Endothelial cell of umbilical vein (primary cell): ENCODE results near the gene PPP1R7. TPM values are rescaled to one million over a fixed set of nuclear protein-coding genes. Genes with fewer than 3 reads are reported as not detected.

Experiments
- BruUV-seq: library from RNA; stranded (reverse); fragments of 400-500 nt; replicated peaks from 2 replicates; lab custom pipeline; 2021; lab: Mats Ljungman, UMichigan
- CTCF ChIA-PET: fragments of 300-600, 350-600 bp; sonication (Branson Sonifier 250); formaldehyde crosslinking; loops from one replicate; lab custom pipeline; 2021; ENCODE audit warnings: antibody characterized with exemption, inconsistent platforms; lab: Charles Lee
- POLR2A ChIA-PET: fragments of 300-600, 350-600 bp; sonication (Branson Sonifier 250); formaldehyde crosslinking; loops from one replicate; lab custom pipeline; 2021; ENCODE audit warnings: antibody characterized with exemption, inconsistent platforms; lab: Charles Lee
- DNase-seq: peaks from one replicate; pipeline ENCODE4 v3.0.0-alpha.2; 2011; ENCODE audit warnings: low read depth, low spot score
- FAIRE-seq: peaks from 2 replicates; lab custom pipeline; 2011; peaks lifted over from hg19 to GRCh38; lab: Jason Lieb, UNC
- H2AFZ ChIP-seq: 2 replicates; pipeline ENCODE4 v1.6.0; 2012; ENCODE audit warnings: low read depth, low read length, control low read depth, inconsistent platforms
- H3K27ac ChIP-seq: 2 replicates; pipeline ENCODE4 v1.5.1; 2011; ENCODE audit warnings: low read depth, mild to moderate bottlenecking, control low read depth, low read length, moderate library complexity; ENCODE audit not compliant: insufficient read depth
- H3K27me3 ChIP-seq, 2 experiments: 2 replicates each; pipeline versions ENCODE4 v1.6.0 to v1.6.1; 2011; ENCODE audit warnings: low read length in 2 of 2, mixed read lengths in 1 of 2; ENCODE audit not compliant: control insufficient read depth in 2 of 2, insufficient read depth in 2 of 2
- H3K36me3 ChIP-seq, 2 experiments: 2 replicates in 1 of 2; 3 replicates in 1 of 2; pipeline ENCODE4 v1.5.1; 2011; ENCODE audit warnings: low read length in 2 of 2, mild to moderate bottlenecking in 1 of 2, moderate library complexity in 1 of 2; ENCODE audit not compliant: control insufficient read depth in 2 of 2, insufficient read depth in 2 of 2; ENCODE audit errors: extremely low read depth in 1 of 2
- H3K4me1 ChIP-seq: 3 replicates; pipeline ENCODE4 v1.5.1; 2011; ENCODE audit warnings: mild to moderate bottlenecking, low read length; ENCODE audit not compliant: control insufficient read depth, insufficient read depth; ENCODE audit errors: extremely low read depth
- H3K4me2 ChIP-seq: 2 replicates; pipeline ENCODE4 v1.6.1; 2011; ENCODE audit warnings: low read length, control low read depth, mixed read lengths; ENCODE audit not compliant: insufficient read depth
- H3K4me3 ChIP-seq, 3 experiments: fragments of 200-600 bp in 1 of 3; sonication (generic), shearing (Covaris generic) in 1 of 3; replicated peaks in 1 of 3; 2 replicates each; pipeline ENCODE4 v1.5.1; 2011 to 2016; ENCODE audit warnings: control low read depth in 3 of 3, low read length in 3 of 3, mild to moderate bottlenecking in 2 of 3, inconsistent platforms in 1 of 3, low read depth in 1 of 3, moderate library complexity in 1 of 3; ENCODE audit not compliant: insufficient read depth in 1 of 3
- H3K79me2 ChIP-seq: 2 replicates; pipeline ENCODE4 v1.6.0; 2012; ENCODE audit warnings: low read length, inconsistent platforms; ENCODE audit not compliant: control insufficient read depth, insufficient read depth
- H3K9ac ChIP-seq: replicated peaks from 2 replicates; pipeline ENCODE3; 2011; ENCODE audit warnings: low read length, control low read depth; ENCODE audit not compliant: insufficient read depth; ENCODE audit errors: extremely low read depth
- H3K9me1 ChIP-seq: replicated peaks from 3 replicates; pipeline ENCODE4 v1.6.0; 2011; ENCODE audit warnings: mild to moderate bottlenecking, low read length; ENCODE audit not compliant: control insufficient read depth, insufficient read depth; ENCODE audit errors: extremely low read depth
- H3K9me3 ChIP-seq: replicated peaks from 2 replicates; pipeline ENCODE4 v1.5.1; 2012; ENCODE audit warnings: low read length, inconsistent platforms; ENCODE audit not compliant: control insufficient read depth, insufficient read depth
- H4K20me1 ChIP-seq: replicated peaks from 2 replicates; pipeline ENCODE3; 2011; ENCODE audit warnings: mild to moderate bottlenecking, low read length; ENCODE audit not compliant: control insufficient read depth, insufficient read depth; ENCODE audit errors: extremely low read depth
- EZH2 ChIP-seq: IDR thresholded peaks from 2 replicates; pipeline ENCODE4 v1.6.1; 2012; ENCODE audit warnings: borderline replicate concordance, low read depth, mild to moderate bottlenecking, moderate library complexity, low read length, inconsistent platforms; ENCODE audit not compliant: severe bottlenecking
- FOS ChIP-seq: IDR thresholded peaks from 2 replicates; pipeline ENCODE4 v1.6.1; 2011; ENCODE audit warnings: mild to moderate bottlenecking, low read length, moderate library complexity, borderline replicate concordance; ENCODE audit not compliant: insufficient read depth
- GATA2 ChIP-seq: IDR thresholded peaks from 2 replicates; pipeline ENCODE4 v1.7.0; 2011; ENCODE audit warnings: low read depth, mild to moderate bottlenecking, moderate library complexity, mixed read lengths, low read length; ENCODE audit not compliant: insufficient read length, insufficient read depth
- JUN ChIP-seq: IDR thresholded peaks from 2 replicates; pipeline ENCODE4 v1.6.1; 2011; ENCODE audit warnings: borderline replicate concordance, low read depth; ENCODE audit not compliant: insufficient read length, insufficient read depth
- MYC ChIP-seq: IDR thresholded peaks from one replicate; pipeline ENCODE4 v1.6.1; 2011; ENCODE audit warnings: mild to moderate bottlenecking, low read depth, low read length
- POLR2A ChIP-seq: IDR thresholded peaks from 2 replicates; pipeline ENCODE4 v1.6.1; 2012; ENCODE audit warnings: low read depth, mild to moderate bottlenecking, control low read depth, low read length
- POLR2AphosphoS5 ChIP-seq: IDR thresholded peaks from 2 replicates; pipeline ENCODE4 v1.6.1; 2012; ENCODE audit warnings: low read depth, mild to moderate bottlenecking, control low read depth, low read length, moderate library complexity; ENCODE audit not compliant: insufficient read depth
- dilution Hi-C: fragments of 300-500 bp; cut with MboI; formaldehyde crosslinking; loops from one replicate; pipeline ENCODE4 v1.15.0; 2019; ENCODE audit warnings: low sequenced_read_pairs; ENCODE audit not compliant: extremely low pct_ligation_motif_present
- intact Hi-C: fragments of 100-400 bp; cut with micrococcal nuclease; formaldehyde crosslinking; loops from one replicate; pipeline ENCODE4 v1.10.0; 2022
- polyA plus RNA-seq, 4 experiments: library from polyadenylated mRNA; depleted of rRNA in 3 of 4; stranded (reverse) in 3 of 4; unstranded in 1 of 4; fragments of >200 nt; gene quantifications; 2 replicates each; pipeline versions ENCODE4 v1.2.1 to v1.2.3, GENCODE V29; 2011 to 2012; ENCODE audit warnings: missing spikeins in 1 of 4
- total RNA-seq: library from RNA; stranded (reverse); gene quantifications from 2 replicates; pipeline ENCODE4 v1.2.3, GENCODE V29; 2021
- TF ChIP-seq, protein P1 (sequence below): IDR thresholded peaks from 2 replicates; pipeline ENCODE4 v1.6.1; 2011; ENCODE audit not compliant: insufficient read depth, insufficient read length
- TF ChIP-seq, protein P2 (sequence below), 2 donors: IDR thresholded peaks; 1 replicate in 1 of 2; 2 replicates in 1 of 2; pipeline ENCODE4 v1.5.1; 2011; ENCODE audit warnings: low read length in 2 of 2, mild to moderate bottlenecking in 2 of 2, moderate library complexity in 2 of 2, control low read depth in 1 of 2, inconsistent platforms in 1 of 2, low read depth in 1 of 2; ENCODE audit not compliant: insufficient read depth in 1 of 2; ENCODE audit errors: extremely low read depth in 1 of 2

The PPP1R7 gene
- total and polyA plus RNA-seq, 2 donors (not counting 3 experiments of a cell fraction or from before 2014, with no cell fraction given): 30.3 to 60.8 TPM

- H3K27ac ChIP-seq: no peak overlapping the region
- dilution Hi-C loops: no loop called here
- peaks cover 3 to 33% of the 10 kb centered on the region in 2 experiments for H3K36me3 ChIP-seq
- no peaks in the 10 kb centered on the region for H3K79me2 ChIP-seq
- no peaks in the 10 kb centered on the region for H3K9me3 ChIP-seq
- H3K9ac ChIP-seq: no peak overlapping the region
- H2AFZ ChIP-seq: no peak overlapping the region
- FAIRE-seq (no peak), DNase-seq (no peak)
- intact Hi-C loops: loop anchor here (2.0 to 5.0 kb wide), 3 partner anchors 123 to 310 kb away; partner anchors contain the start of gene MTERF4
- no peaks in the 10 kb centered on the region for H3K27me3 ChIP-seq
- no peak overlapping the region for H3K4me2 ChIP-seq
- no peak overlapping the region for H3K4me3 ChIP-seq
- no peaks in the 10 kb centered on the region for H3K9me1 ChIP-seq
- CTCF ChIA-PET: interaction anchor here (1.1 kb wide), 1 partner anchor 147 kb away, joined by 3 read pairs; no protein-coding TSS in a partner anchor
- no TSS peak for BruUV-seq
- no peaks in the 10 kb centered on the region for H4K20me1 ChIP-seq
- H3K4me1 ChIP-seq: peaks cover 23% of the 10 kb centered on the region
- POLR2A ChIA-PET: no interaction called here
- TF ChIP-seq GATA2: no peak
- TF ChIP-seq MYC: no peak
- TF ChIP-seq POLR2A: no peak
- TF ChIP-seq JUN: no peak
- no peak for TF ChIP-seq FOS
- TF ChIP-seq EZH2: no peak
- no peak for TF ChIP-seq POLR2AphosphoS5
- TF ChIP-seq, protein P1, sequence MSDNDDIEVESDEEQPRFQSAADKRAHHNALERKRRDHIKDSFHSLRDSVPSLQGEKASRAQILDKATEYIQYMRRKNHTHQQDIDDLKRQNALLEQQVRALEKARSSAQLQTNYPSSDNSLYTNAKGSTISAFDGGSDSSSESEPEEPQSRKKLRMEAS: no peak
- TF ChIP-seq, protein P2, sequence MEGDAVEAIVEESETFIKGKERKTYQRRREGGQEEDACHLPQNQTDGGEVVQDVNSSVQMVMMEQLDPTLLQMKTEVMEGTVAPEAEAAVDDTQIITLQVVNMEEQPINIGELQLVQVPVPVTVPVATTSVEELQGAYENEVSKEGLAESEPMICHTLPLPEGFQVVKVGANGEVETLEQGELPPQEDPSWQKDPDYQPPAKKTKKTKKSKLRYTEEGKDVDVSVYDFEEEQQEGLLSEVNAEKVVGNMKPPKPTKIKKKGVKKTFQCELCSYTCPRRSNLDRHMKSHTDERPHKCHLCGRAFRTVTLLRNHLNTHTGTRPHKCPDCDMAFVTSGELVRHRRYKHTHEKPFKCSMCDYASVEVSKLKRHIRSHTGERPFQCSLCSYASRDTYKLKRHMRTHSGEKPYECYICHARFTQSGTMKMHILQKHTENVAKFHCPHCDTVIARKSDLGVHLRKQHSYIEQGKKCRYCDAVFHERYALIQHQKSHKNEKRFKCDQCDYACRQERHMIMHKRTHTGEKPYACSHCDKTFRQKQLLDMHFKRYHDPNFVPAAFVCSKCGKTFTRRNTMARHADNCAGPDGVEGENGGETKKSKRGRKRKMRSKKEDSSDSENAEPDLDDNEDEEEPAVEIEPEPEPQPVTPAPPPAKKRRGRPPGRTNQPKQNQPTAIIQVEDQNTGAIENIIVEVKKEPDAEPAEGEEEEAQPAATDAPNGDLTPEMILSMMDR (IDR thresholded peaks at IDR 0.05; ENCODE audit: extremely low read depth in 1 of 2, insufficient read depth in 1 of 2, low read depth in 1 of 2, low read length in 2 of 2): no peak
Observed at GRCh38 chr2:241224851-241225438, 74.7 kb downstream of the PPP1R7 start.
